SHP77 treated with DMSO at 0.1 percent for 48 hours (cell line): ENCODE results near the gene SH3BP5.

ENCODE experiments used
- DNase-seq: peaks from one replicate; lab custom pipeline; 2025; lab: John Stamatoyannopoulos, UW

Gene SH3BP5

GRCh38 chr3:15325228-15325627, 7.2 kb downstream of the SH3BP5 start:
- no peak for DNase-seq

- no peak for DNase-seq
Observed at GRCh38 chr3:15324379-15324808, 8.0 kb downstream of the SH3BP5 start.

- DNase-seq: no peak
Observed at GRCh38 chr3:15323063-15323462, 9.3 kb downstream of the SH3BP5 start.

GRCh38 chr3:15321349-15321748, 11.0 kb downstream of the SH3BP5 start:
- DNase-seq: no peak

GRCh38 chr3:15319575-15319974, 12.8 kb downstream of the SH3BP5 start:
- peak; percentile 68 for DNase-seq

- DNase-seq: no peak
Observed at GRCh38 chr3:15319136-15319535, 13.2 kb downstream of the SH3BP5 start.

- DNase-seq: no peak
Observed at GRCh38 chr3:15318661-15319060, 13.7 kb downstream of the SH3BP5 start.

GRCh38 chr3:15316998-15317435, 15.4 kb downstream of the SH3BP5 start:
- DNase-seq: no peak

GRCh38 chr3:15315003-15315402, 17.4 kb downstream of the SH3BP5 start:
- DNase-seq: no peak

GRCh38 chr3:15314276-15314675, 18.1 kb downstream of the SH3BP5 start:
- no peak for DNase-seq

- no peak for DNase-seq
Observed at GRCh38 chr3:15313461-15313860, 18.9 kb downstream of the SH3BP5 start.

GRCh38 chr3:15312550-15312949, 19.8 kb downstream of the SH3BP5 start:
- DNase-seq: no peak

GRCh38 chr3:15310491-15311370, 21.7 kb downstream of the SH3BP5 start:
- DNase-seq: no peak

GRCh38 chr3:15309662-15310335, 22.6 kb downstream of the SH3BP5 start:
- DNase-seq: no peak

GRCh38 chr3:15307580-15307979, 24.8 kb downstream of the SH3BP5 start:
- DNase-seq: no peak

- DNase-seq: no peak
Observed at GRCh38 chr3:15306979-15307359, 25.4 kb downstream of the SH3BP5 start.

- no peak for DNase-seq
Observed at GRCh38 chr3:15305359-15305844, 27.0 kb downstream of the SH3BP5 start.

GRCh38 chr3:15303728-15304127, 28.7 kb downstream of the SH3BP5 start:
- no peak for DNase-seq

- DNase-seq: no peak
Observed at GRCh38 chr3:15303216-15303615, 29.2 kb downstream of the SH3BP5 start.

GRCh38 chr3:15301761-15302160, 30.6 kb downstream of the SH3BP5 start:
- DNase-seq: no peak

GRCh38 chr3:15300323-15301078, 31.9 kb downstream of the SH3BP5 start:
- no peak for DNase-seq

GRCh38 chr3:15299036-15299435, 33.4 kb downstream of the SH3BP5 start:
- DNase-seq: no peak
